GM12865 (cell line): ENCODE results near the gene SEC14L2.
"Not testable (repeated sequence)": the region's sequence is repeated elsewhere in the genome, so short reads cannot be mapped to it uniquely, and the experiment has no call there.

Experiments used
- DNase-seq: peaks from one replicate; pipeline ENCODE4 v3.0.0; 2010; ENCODE audit warnings: low read depth
- H3K4me3 ChIP-seq: 2 replicates; pipeline ENCODE4 v1.5.1; 2011; ENCODE audit warnings: mild to moderate bottlenecking, low read depth, low read length, control low read depth
- CTCF ChIP-seq: IDR thresholded peaks from 2 replicates; pipeline ENCODE4 v1.5.1; 2011; ENCODE audit warnings: low read length, control low read depth, low read depth, inconsistent platforms; ENCODE audit not compliant: insufficient read depth; ENCODE audit errors: missing control alignments

Gene SEC14L2

GRCh38 chr22:30393885-30394284 lies 2.9 kb upstream of the SEC14L2 start:
- DNase-seq: no peak
- no peak overlapping the region for H3K4me3 ChIP-seq
- TF ChIP-seq CTCF: no peak

GRCh38 chr22:30397656-30398635 lies 1.1 kb downstream of the SEC14L2 start:
- DNase-seq: no peak
- no peak for TF ChIP-seq CTCF
- H3K4me3 ChIP-seq: no peak overlapping the region

- H3K4me3 ChIP-seq: no peak overlapping the region
- no peak for TF ChIP-seq CTCF
- DNase-seq: no peak
Measured at GRCh38 chr22:30398685-30399680, 2.2 kb downstream of the SEC14L2 start.

- no peak for TF ChIP-seq CTCF
- H3K4me3 ChIP-seq: no peak overlapping the region
- no peak for DNase-seq
Measured at GRCh38 chr22:30399718-30400117, 2.9 kb downstream of the SEC14L2 start.

GRCh38 chr22:30400159-30400558 lies 3.3 kb downstream of the SEC14L2 start:
- DNase-seq: no peak
- H3K4me3 ChIP-seq: no peak overlapping the region
- no peak for TF ChIP-seq CTCF

GRCh38 chr22:30401024-30401423 lies 4.2 kb downstream of the SEC14L2 start:
- DNase-seq, H3K4me3 ChIP-seq: not testable (repeated sequence)
